Prostate gland (tissue), 2 donors: ENCODE data around the gene SMIM17. TPM values are rescaled to one million over a fixed set of nuclear protein-coding genes. Genes with fewer than 3 reads are reported as not detected.

ENCODE experiments used
- DNase-seq: peaks from one replicate; pipeline ENCODE4 v3.0.0-alpha.2; 2019; ENCODE audit warnings: low spot score
- H3K27ac ChIP-seq, 2 donors: fragments of 200-600 bp; sonication (generic); 2 replicates each; pipeline ENCODE4 v1.5.1; 2017 to 2019
- H3K27me3 ChIP-seq: fragments of 200-600 bp; sonication (generic); replicated peaks from 2 replicates; pipeline ENCODE4 v1.5.1; 2019; ENCODE audit not compliant: insufficient read depth
- H3K36me3 ChIP-seq, 2 donors: fragments of 200-600 bp; sonication (generic); 1 replicate in 1 of 2; 2 replicates in 1 of 2; pipeline versions ENCODE4 v1.5.1 to v1.8.1; 2017 to 2019
- H3K4me1 ChIP-seq: fragments of 200-600 bp; sonication (generic); replicated peaks from 2 replicates; pipeline ENCODE4 v1.5.1; 2019
- H3K4me3 ChIP-seq, 2 donors: fragments of 200-600 bp; sonication (generic); 2 replicates each; pipeline ENCODE4 v1.5.1; 2017 to 2019
- H3K9me3 ChIP-seq: fragments of 200-600 bp; sonication (generic); 2 replicates; pipeline ENCODE4 v1.5.1; 2017
- CTCF ChIP-seq, 4 experiments: fragments of 200-600 bp in 2 of 4; fragments of 450-650 bp in 2 of 4; sonication (generic) in 2 of 4; IDR thresholded peaks; 1 replicate in 3 of 4; 2 replicates in 1 of 4; pipeline ENCODE4 v1.5.1; 2016 to 2019; ENCODE audit warnings: antibody characterized with exemption in 4 of 4, mild to moderate bottlenecking in 2 of 4, moderate library complexity in 2 of 4
- POLR2A ChIP-seq: fragments of 450-650 bp; IDR thresholded peaks from one replicate; pipeline ENCODE4 v1.6.1; 2016; ENCODE audit warnings: antibody characterized with exemption, mild to moderate bottlenecking
- POLR2AphosphoS5 ChIP-seq: sonication (generic); formaldehyde crosslinking; IDR thresholded peaks from one replicate; pipeline ENCODE4 v1.6.1; 2017; ENCODE audit warnings: antibody characterized with exemption
- WGBS: methylation state at CpG from one replicate; pipeline ENCODE4 v1.1.5; 2018; 5-methylcytosine and 5-hydroxymethylcytosine counted together
- intact Hi-C: fragments of 100-400 bp; cut with DNase I; formaldehyde crosslinking; loops from one replicate; pipeline ENCODE4 v1.14.2; 2022
- total RNA-seq, 2 donors: library from RNA; depleted of rRNA; stranded (reverse); fragments of >200 nt; gene quantifications; one replicate each; pipeline ENCODE4 v1.1.0, GENCODE V29; 2016

SMIM17 gene
- not detected for total RNA-seq

DNA sequence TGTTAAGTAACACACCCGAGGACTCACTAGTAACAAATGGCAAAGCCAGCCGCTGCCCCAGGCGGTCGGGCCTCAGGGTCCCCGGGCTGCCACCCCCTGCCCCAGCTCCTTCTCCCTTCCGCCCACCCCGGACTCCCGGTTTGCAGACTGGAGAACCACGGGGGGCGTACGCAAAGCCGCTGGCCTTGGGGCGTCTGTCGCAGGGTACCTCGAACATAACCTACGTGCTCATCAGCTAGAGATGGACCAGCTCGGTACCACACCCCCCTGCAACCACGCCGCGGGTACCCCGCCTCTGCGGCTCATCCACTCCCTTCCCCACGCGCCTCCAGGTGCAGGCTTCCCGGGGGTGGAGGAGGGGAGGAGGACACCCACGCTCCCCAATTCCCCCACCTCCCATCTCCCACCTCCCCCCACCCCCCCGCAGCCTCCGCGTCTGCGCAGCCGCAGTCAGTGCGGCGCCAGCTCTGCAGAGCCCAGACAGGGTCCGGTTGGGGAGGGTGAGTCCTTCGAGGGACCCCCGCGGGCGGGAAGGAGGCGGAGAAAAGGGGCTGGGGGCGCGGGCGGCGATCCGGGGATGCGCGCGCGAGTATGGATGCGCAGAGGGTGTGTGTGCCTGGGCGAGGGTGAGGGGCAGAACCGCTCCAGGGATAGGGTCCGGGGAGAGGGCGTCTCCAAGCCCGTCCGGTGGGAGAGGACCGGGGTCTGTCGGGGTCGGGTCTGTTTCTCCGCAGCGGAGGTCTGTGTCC, at the start of gene SMIM17:
TSS of gene SMIM17 (plus strand) at position 449 of the 749 bp plus-strand sequence. CDS start 2,509 bp downstream, outside the sequence.
- Histone ChIP-seq H3K27me3 (peaks cover 13% of the 10 kb centered on the region), H3K4me1 (no peaks in the 10 kb centered on the region), H3K9me3 (no peaks in the 10 kb centered on the region), H3K36me3 (no peaks in the 10 kb centered on the region), H3K4me3 (no peak within 1 kb of the TSS), H3K27ac (no peak within 1 kb of the TSS)
- intact Hi-C loops = no loop called here
- TF ChIP-seq CTCF (IDR thresholded peaks at IDR 0.05) = no peak
- TF ChIP-seq POLR2AphosphoS5 = no peak
- no peak for TF ChIP-seq POLR2A
- 8% methylated on average over 59 of the region's 60 CpGs for WGBS
- no peak for DNase-seq

GRCh38 chr19:56594446-56594782, 48.5 kb upstream of the SMIM17 start:
- 70% methylated on average over 4 of the region's 4 CpGs for WGBS
- DNase-seq = no peak
- H3K9me3 ChIP-seq = no peaks in the 10 kb centered on the region
- peak overlapping the region; percentile 90 to 93 for H3K4me3 ChIP-seq
- no peaks in the 10 kb centered on the region for H3K27me3 ChIP-seq
- no peaks in the 10 kb centered on the region for H3K4me1 ChIP-seq
- intact Hi-C loops = no loop called here
- H3K36me3 ChIP-seq = no peaks in the 10 kb centered on the region
- no peak for TF ChIP-seq POLR2A
- no peak for TF ChIP-seq CTCF (IDR thresholded peaks at IDR 0.05)
- TF ChIP-seq POLR2AphosphoS5 = no peak
- peak overlapping the region in 1 of 2 donors; percentile 47 for H3K27ac ChIP-seq

GRCh38 chr19:56594783-56595547, 48.0 kb upstream of the SMIM17 start, which contains the start of gene ZNF71:
Gene ZNF71, plus strand, starts transcription at chr19:56595302. Its CDS starts 6,257 bp downstream, at chr19:56601559.
- Histone ChIP-seq H3K4me1 (no peaks in the 10 kb centered on the region), H3K4me3 (peak within 1 kb of the TSS; percentile 90 to 93), H3K27me3 (no peaks in the 10 kb centered on the region), H3K9me3 (no peaks in the 10 kb centered on the region), H3K27ac (peak within 1 kb of the TSS; percentile 47 to 74), H3K36me3 (no peaks in the 10 kb centered on the region)
- TF ChIP-seq POLR2A = no peak
- TF ChIP-seq POLR2AphosphoS5 = peak; percentile 92
- TF ChIP-seq CTCF (IDR thresholded peaks at IDR 0.05) = peak in 1 of 4 experiments; percentile 20
- DNase-seq = peak; percentile 79
- WGBS = 1% methylated on average over 46 of the region's 52 CpGs
- intact Hi-C loops = no loop called here

DNA sequence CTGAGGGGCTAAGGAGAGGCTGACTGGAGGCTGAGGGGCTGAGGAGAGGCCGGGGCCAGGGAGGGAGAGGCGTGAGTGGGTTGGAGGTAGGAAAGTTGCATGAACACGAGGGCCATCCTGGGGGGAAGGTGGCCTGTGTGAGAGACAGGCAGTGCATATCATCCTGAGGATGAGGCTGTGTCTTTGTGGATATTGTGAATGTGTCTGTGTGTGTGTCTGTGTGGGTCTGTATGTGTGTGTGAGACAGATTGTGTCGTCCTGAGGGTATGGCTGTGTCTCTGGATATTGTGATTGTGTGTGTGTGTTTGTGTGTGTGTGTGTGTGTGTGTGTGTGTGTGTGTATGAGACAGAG, 47.4 kb upstream of the SMIM17 start:
- intact Hi-C loops = no loop called here
- no peak for TF ChIP-seq POLR2A
- TF ChIP-seq POLR2AphosphoS5 = no peak
- Histone ChIP-seq H3K36me3 (no peaks in the 10 kb centered on the region), H3K27me3 (no peaks in the 10 kb centered on the region), H3K4me1 (no peaks in the 10 kb centered on the region), H3K4me3 (peak overlapping the region; percentile 90 to 93), H3K9me3 (no peaks in the 10 kb centered on the region), H3K27ac (peak overlapping the region; percentile 47 to 74)
- no peak for DNase-seq
- WGBS = 0% methylated on average over 4 of the region's 4 CpGs

DNA sequence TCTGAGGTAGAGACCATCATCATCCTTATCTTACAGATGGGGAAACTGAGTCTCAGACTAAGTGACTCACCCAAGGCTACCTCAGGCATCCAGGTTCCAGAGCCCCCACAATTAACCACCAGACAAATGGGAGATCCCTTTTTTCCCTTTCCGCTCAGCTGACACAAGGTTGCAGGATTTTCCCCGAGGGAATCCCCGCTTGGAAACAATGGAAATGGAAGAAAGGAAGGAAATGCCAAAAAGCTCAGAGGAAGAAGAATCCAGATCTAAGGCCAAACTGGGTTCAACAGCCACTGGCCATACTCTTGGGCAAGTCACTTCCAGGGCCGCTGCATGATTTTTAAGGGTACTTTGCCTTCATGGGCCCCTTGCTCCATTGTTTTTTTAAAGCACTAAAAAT, 46.3 kb upstream of the SMIM17 start:
- no peak for DNase-seq
- H3K4me3 ChIP-seq = no peak overlapping the region

More for the DNA sequence above, 46.3 kb upstream of the SMIM17 start:
- no peak overlapping the region for H3K27ac ChIP-seq
- H3K9me3 ChIP-seq = no peaks in the 10 kb centered on the region
- H3K36me3 ChIP-seq = no peaks in the 10 kb centered on the region
- no peaks in the 10 kb centered on the region for H3K4me1 ChIP-seq
- no peaks in the 10 kb centered on the region for H3K27me3 ChIP-seq
- intact Hi-C loops = no loop called here
- WGBS = 78% methylated on average over 4 of the region's 4 CpGs
- TF ChIP-seq POLR2AphosphoS5 (no peak), POLR2A (no peak), CTCF (IDR thresholded peaks at IDR 0.05) (no peak)
